HG02938 (cell line): ENCODE data around the gene PSPN.

Source experiments
- ATAC-seq: cut with Tn5 transposase; IDR thresholded peaks from one replicate; pipeline ENCODE4 v1.9.1; 2021; ENCODE audit warnings: mild to moderate bottlenecking, moderate library complexity; ENCODE audit not compliant: unreplicated experiment

The PSPN gene, protein sequence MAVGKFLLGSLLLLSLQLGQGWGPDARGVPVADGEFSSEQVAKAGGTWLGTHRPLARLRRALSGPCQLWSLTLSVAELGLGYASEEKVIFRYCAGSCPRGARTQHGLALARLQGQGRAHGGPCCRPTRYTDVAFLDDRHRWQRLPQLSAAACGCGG

DNA sequence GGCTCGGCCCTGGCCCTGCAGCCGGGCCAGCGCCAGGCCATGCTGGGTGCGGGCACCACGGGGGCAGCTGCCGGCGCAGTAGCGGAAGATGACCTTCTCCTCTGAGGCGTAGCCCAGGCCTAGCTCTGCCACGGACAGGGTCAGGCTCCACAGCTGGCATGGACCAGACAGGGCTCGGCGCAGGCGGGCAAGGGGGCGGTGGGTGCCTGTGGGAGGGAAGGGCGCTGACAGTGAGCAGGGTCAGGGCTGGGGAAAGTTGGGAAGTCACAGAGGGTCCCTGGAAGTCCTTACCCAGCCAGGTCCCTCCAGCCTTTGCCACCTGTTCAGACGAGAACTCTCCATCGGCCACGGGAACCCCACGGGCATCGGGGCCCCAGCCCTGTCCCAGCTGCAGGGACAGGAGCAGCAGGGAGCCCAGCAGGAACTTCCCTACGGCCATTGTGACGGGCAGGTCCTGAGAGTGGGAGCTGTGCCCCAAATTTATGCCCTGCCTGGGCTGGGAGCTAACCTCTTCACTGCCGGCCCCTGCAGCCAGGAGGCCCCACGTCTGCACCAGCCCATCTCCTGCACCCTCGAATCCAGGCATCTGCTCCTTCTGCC lies at the start of gene PSPN:
PSPN (minus strand) TSS at position 523 of the 600 bp plus-strand sequence; CDS start at position 439, 84 bp downstream.
- ATAC-seq, result no peak

- peak; percentile 85 for ATAC-seq
Observed at GRCh38 chr19:6424939-6425731, 49.4 kb upstream of the PSPN start.

- ATAC-seq, result no peak
Observed at GRCh38 chr19:6424195-6424938, 48.6 kb upstream of the PSPN start, which contains the start of gene KHSRP. Gene KHSRP, minus strand, starts transcription at chr19:6424811. Its CDS starts 110 bp downstream, at chr19:6424701.

GRCh38 chr19:6423499-6424194 lies 47.9 kb upstream of the PSPN start:
- no peak for ATAC-seq

- ATAC-seq, result no peak
Observed at GRCh38 chr19:6421075-6422014, 45.6 kb upstream of the PSPN start.

DNA sequence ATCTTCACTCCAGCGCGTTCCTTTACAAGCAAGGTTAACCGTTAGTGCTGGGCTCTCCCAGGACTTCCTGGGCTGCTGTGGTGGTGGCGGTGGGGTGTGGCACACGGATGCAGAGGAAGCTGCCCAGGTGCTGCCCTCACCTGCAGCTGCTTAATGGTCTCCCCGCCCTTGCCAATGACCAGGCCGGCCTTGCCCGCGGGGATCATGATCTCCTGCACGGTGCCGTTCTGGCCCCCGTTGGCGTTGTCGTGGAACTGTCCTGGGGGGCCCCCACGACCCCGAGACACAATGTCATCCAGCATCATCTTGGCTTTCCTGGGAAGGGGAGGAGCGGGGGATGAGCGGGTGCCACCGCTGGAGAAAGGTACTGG lies 42.8 kb upstream of the PSPN start:
- ATAC-seq, result no peak

DNA sequence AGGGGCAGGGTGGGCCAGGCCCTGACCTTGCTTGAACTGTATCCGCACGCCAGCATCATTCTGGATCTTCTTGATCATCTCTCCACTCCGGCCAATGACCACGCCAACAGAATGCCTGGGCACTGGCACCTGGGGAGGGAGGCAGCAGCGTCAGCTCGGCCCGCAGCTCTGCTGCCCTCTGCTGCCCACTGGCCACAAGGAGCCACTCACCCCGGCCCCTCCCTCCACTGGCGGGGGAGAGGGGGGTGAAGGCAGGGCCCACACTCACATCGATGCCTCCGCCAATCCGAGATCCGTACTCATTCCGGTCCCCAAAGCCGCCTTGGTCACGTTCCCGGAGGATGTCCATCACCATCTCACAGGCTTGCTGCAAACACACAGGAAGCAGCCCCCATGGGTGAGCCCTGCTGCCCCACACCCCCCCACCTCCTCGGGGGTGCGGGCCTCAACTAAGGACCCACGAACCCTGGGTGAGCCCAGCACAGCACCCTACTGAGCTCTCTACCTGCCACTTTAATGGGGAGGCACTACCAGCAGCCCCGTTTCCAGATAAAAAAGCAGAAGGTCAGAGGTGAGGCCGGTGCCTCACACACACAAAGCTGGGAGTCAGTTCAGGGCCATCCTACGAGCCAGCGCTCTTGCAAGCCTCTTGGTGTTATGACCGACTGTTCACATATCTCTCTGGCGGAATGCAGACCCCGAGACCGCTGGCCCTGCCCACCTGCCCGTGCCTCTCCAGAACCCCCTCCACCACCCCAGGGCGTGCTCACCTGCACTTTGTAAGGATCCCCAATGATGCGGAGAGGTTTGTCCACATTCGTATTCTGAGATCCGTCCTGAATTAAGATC lies 42.2 kb upstream of the PSPN start:
- ATAC-seq, result no peak

DNA sequence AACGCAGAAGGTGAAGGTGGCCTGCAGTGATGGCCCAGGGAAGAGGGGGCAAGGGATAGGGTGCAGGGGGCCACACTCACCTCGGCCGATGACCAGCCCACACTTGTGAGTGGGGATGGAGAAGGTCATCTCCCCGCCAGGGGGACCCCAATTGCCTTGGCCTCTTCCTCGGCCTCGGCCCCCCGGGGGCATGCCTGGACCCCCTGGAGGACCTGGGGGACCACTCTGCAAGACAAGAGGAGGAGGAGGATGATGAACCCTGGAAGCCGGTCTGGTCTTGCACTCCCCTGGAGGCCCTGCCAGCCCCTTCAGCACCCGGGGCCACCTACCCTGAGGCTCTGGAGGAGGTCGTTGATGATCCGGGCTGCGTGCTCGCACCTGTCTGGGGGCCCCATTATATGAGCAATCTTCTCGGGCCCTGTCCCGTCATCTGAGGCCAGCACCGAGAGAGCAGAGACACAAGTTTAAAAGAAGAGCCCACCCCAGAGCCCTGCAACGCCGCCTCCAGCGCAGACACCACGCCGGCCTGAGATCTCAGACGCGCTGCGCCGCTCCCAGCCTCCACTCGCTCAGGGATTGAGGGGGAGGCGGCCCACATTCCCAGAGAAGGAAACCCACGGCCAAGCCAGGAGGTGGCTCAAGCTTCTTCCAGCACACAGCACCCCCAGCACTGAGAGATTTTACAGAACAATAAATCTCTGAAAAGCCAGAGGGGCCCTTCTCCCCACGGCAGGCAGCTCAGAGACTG lies 41.1 kb upstream of the PSPN start:
- no peak for ATAC-seq

DNA sequence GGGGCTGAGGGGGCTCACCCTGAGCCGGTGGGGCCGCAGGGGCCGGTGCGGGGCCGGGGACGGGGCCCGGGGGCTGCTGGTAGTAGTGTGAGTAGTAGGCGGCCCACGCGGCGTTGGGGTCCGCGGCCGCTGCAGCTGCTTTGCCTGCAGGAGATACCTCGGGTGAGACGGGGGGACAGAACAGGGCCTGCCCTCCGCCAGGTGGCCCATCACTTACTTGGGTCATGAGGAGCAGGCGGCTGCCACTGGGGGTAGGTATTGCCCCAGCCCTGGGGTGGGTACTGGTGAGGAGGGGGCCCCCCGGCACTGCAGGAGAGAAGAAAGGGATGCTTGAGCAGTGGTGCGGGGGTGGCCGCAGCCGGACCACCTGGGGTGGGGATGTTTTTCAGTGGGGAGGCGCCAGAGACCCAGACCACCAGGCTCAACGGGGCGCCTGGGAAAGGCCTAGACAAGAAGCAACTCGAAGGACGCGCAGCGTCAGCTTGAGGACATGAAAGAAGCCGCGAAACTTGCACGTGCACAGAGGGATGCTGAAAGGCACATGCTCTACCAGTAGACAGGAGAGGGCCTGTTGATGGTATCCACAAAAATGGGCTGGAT lies 40.0 kb upstream of the PSPN start:
- ATAC-seq, result no peak

DNA sequence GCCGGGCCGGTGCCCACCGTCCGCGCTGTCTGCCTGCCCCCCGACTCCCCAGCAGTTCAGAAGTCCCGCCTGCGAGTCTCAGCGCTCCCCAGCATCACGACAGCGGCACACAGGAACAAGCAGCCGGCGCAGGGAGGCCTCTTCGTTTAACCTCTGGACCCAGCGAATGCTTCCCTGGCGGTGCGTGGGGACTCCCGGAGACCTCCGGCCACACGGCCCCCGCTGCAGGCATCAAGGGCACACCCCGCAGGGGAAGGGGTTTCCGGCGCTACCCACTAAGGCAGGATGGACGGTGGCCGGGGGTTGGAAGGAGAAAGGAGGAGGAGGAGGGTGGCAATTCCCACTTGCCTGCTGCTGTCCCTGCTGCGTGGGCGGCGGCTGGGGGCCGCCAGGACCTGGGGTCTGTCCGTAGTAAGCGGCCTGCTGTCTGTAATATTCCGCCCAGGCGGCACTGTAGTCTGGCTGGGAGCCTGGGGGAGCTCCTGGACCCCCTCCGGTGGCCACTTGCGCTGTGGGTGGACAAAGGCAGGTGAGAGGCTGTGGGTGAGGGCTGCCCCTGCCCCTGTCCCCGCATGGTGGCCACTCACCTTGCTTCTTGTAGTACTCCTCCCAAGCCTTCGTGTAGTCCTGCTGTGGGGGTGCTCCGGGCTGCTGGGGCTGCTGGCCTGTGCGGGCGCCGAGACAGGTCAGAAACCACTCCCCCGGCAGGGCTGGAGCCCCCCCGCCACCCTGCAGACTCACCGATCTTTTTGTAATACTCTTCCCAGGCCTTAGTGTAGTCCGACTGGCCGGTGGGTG lies 39.3 kb upstream of the PSPN start:
- no peak for ATAC-seq

DNA sequence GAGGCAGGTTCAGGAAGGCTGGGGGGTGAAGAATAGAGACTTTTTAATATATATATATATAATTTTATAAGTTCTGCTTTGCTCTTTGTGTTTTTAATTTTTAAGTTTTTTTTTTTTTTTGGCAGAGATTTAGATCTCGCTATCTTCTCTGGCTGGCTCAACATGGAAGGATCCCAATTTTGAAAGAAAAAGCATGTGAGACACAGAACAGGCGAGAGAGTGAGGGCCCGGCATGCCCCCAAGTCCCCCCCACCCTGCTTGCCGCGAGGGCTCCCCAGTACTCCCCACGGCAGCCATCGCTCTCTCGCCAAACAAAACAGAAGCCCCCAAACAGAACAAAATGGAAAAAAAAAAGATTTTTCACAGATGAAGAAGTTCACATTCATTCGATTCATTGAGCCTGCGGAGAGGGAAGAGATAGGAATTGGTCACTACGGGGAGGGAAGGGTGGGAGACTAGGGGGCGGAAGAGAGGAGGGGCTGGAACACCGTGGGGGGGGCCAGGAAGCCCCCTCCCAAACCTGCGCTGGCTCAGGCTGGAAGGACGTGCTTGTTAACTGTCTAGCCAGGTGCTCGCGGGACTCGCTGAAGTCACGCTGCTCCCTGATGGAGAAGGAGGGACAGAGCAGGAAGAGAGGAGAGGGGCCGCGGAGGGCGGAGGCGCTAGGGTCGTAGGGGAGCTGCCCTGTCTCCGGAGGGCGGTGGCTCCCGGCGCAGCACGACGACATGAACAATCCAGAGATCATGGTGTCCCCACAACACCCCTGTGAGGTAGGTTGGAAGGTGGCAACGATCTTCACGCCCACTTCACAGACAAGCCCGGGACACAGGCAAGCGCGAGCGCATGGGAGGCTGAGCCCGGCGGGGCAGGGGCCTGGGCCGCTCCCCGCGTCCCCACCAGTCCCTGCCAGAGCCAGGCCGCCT lies 38.2 kb upstream of the PSPN start:
- ATAC-seq, result no peak

DNA sequence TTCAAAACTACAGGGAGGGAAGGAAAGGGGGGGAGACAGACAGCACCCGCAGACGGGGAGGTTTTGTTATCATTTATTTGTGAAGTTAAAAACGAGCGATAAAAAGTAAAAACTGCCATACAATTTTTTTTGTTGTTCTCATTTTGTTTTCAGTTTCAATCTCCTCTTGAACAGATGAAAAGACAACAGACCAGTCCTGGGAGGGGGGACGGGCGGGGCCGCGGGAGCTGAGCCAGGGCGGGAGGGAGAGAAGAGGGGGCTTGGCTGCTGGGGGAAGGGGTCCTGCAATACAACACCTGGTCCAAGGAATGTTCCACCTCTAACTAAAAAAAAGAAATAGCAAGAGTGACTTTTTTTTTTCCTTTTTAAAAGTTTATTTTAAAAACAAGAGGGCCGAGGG lies 37.6 kb upstream of the PSPN start:
- ATAC-seq, result no peak

DNA sequence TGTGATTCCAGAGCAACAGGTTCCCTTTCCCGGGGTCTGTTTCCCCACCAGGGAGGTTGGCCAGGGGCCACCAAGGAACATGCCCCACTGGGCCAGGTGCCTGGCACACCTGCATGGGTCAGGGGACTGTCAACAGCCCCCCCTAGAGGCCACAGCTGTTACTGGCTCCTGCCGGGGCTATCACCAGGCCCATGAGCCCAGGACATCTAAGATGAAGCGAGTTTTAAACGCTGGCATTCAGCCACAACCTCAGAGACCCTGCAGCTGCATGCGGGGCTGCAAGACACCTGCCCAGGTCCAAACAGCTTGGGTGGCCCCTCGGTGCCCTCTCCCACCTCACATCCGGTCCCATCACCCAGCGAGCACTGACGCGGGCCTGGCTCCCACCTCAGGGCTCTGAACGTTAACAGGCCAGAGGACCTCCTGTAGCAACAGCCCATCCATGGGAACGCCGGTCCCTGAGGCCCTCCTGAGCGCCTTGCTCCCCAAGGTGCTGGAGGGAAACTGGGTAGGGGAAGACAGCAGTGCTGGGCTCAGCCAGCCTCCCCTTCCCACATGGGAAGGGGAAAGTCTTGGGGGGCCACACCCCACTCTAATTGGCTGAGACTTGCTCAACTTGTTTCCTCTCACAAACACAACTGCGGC lies 36.8 kb upstream of the PSPN start:
- ATAC-seq, result no peak

DNA sequence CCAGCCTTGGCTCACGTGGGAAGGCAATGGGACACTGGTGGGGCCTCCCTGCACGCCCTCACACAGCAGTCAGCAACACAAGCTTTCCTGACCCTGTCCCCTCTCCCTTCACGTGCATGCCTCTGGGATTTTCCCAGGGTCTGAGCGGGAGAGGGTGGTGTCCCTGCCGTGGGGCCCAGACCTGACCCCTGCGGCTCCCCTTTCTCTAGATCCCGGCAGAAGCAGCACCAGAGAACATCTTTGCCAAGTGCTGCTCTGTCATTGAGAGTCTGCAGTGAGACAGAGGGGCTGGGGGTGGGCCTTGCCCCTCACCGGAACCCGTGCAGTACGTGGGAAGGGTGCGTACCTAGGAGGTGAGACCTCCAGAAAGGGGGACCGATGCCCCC lies 36.3 kb upstream of the PSPN start:
- ATAC-seq, result no peak

DNA sequence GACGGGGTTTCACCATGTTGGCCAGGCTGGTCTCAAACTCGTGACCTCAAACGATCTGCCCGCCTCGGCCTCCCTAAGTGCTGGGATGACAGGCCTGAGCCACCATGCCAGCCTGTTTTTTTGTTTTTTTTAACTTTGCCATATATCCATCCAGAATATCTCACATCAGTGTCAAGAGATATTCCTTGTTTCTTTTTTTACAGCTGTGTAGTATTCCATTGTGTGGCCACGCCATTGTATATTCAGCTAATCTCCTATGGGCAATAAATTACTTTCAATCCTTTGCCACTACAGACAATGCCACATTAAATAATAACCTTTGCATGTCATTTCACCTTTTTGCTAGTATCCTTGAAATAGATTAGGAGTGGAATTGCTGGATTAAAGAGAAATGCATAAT lies 33.6 kb upstream of the PSPN start:
- no peak for ATAC-seq
